ENCODE results near the gene TUSC2. TPM values are rescaled to one million over a fixed set of nuclear protein-coding genes. Genes with fewer than 3 reads are reported as not detected.

The TUSC2 gene
- total and polyA plus RNA-seq, 2 experiments from 2014 or later = 30.0 to 45.6 TPM

DNA sequence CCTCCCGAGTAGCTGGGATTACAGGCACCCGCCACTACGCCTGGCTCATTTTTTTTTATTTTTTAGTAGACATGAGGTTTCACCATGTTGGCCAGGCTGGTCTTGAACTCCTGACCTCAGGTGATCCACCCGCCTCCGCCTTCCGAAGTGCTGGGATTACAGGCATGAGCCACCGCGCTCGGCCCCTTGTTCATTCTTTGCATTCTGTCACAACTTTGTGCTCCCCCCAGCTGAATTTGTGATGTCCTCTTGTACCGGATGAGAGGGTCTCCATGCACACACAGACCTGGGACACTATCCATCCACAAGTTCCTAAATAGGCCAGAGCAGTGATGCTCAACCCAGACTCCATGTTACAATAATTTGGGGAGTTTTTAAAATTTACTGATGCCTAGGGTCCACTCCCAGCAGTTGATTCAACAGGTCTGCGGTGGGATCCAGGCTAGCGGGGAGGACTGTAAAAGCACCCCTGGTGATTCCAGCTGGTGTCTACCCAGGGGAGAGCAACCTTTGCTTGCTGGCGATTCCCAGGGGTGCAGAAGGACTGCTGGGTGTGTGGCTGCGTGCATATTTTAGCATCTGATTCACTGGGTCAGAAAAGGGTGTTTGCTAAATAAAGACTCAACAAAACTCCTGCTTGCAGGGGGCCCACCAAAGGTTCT is 11.6 kb upstream of the TUSC2 start:
- 92% methylated on average over 14 of the region's 14 CpGs for WGBS (ENCODE audit: low lambda C conversion rate, missing lambda C conversion rate)
- Histone ChIP-seq H3K9me2 (replicated peaks; ENCODE audit: insufficient read depth) (no peaks in the 10 kb centered on the region), H2AFZ (no peak overlapping the region), H3K4me3 (no peak overlapping the region), H3K9me3 (ENCODE audit: low read depth) (no peaks in the 10 kb centered on the region), H3K4me2 (no peak overlapping the region), H3K4me1 (ENCODE audit: insufficient read depth) (peaks cover 34% of the 10 kb centered on the region), H4K20me1 (ENCODE audit: insufficient read depth, poor library complexity, severe bottlenecking) (no peaks in the 10 kb centered on the region), H3K79me2 (peaks cover 20% of the 10 kb centered on the region), H3K36me3 (replicated peaks; ENCODE audit: insufficient read depth, low read depth) (no peaks in the 10 kb centered on the region), H3K27ac (no peak overlapping the region), H3K27me3 (peaks cover 25% of the 10 kb centered on the region)
- DNase-seq (ENCODE audit: low spot score) = no peak
- TF ChIP-seq EZH2phosphoT487 (IDR thresholded peaks at IDR 0.05; ENCODE audit: low read depth, severe bottlenecking, unreplicated experiment) (no peak), EZH2 (IDR thresholded peaks at IDR 0.05; ENCODE audit: borderline replicate concordance) (no peak)
- TF ChIP-seq, protein P1, sequence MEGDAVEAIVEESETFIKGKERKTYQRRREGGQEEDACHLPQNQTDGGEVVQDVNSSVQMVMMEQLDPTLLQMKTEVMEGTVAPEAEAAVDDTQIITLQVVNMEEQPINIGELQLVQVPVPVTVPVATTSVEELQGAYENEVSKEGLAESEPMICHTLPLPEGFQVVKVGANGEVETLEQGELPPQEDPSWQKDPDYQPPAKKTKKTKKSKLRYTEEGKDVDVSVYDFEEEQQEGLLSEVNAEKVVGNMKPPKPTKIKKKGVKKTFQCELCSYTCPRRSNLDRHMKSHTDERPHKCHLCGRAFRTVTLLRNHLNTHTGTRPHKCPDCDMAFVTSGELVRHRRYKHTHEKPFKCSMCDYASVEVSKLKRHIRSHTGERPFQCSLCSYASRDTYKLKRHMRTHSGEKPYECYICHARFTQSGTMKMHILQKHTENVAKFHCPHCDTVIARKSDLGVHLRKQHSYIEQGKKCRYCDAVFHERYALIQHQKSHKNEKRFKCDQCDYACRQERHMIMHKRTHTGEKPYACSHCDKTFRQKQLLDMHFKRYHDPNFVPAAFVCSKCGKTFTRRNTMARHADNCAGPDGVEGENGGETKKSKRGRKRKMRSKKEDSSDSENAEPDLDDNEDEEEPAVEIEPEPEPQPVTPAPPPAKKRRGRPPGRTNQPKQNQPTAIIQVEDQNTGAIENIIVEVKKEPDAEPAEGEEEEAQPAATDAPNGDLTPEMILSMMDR (IDR thresholded peaks at IDR 0.05; ENCODE audit: poor library complexity) = no peak

- no peak overlapping the region for H3K4me2 ChIP-seq
These were observed 10.9 kb upstream of the TUSC2 start for GRCh38 chr3:50338965-50339364.

GRCh38 chr3:50337175-50337861 is 9.3 kb upstream of the TUSC2 start:
- TF ChIP-seq EZH2 (IDR thresholded peaks at IDR 0.05; ENCODE audit: borderline replicate concordance) = no peak
- TF ChIP-seq, protein P1 (IDR thresholded peaks at IDR 0.05; ENCODE audit: poor library complexity) = no peak
- no peak for TF ChIP-seq EZH2phosphoT487 (IDR thresholded peaks at IDR 0.05; ENCODE audit: low read depth, severe bottlenecking, unreplicated experiment)
- peak; percentile 99 for DNase-seq (ENCODE audit: low spot score)
- peaks cover 25% of the 10 kb centered on the region for H3K27me3 ChIP-seq
- H3K9me3 ChIP-seq (ENCODE audit: low read depth) = no peaks in the 10 kb centered on the region
- peaks cover 3% of the 10 kb centered on the region for H4K20me1 ChIP-seq (ENCODE audit: insufficient read depth, poor library complexity, severe bottlenecking)
- H3K27ac ChIP-seq = peak overlapping the region; percentile 92
- no peaks in the 10 kb centered on the region for H3K36me3 ChIP-seq (replicated peaks; ENCODE audit: insufficient read depth, low read depth)
- peaks cover 41% of the 10 kb centered on the region for H3K79me2 ChIP-seq
- H3K4me3 ChIP-seq = peak overlapping the region; percentile 63
- peak overlapping the region; percentile 69 for H2AFZ ChIP-seq
- H3K4me1 ChIP-seq (ENCODE audit: insufficient read depth) = peaks cover 34% of the 10 kb centered on the region
- WGBS (ENCODE audit: low lambda C conversion rate, missing lambda C conversion rate) = under 1% methylated on average over 68 of the region's 79 CpGs
- no peaks in the 10 kb centered on the region for H3K9me2 ChIP-seq (replicated peaks; ENCODE audit: insufficient read depth)
- peak overlapping the region; percentile 93 for H3K4me2 ChIP-seq

More at GRCh38 chr3:50338965-50339364, 10.9 kb upstream of the TUSC2 start:
- WGBS (ENCODE audit: low lambda C conversion rate, missing lambda C conversion rate) = 84% methylated on average over 5 of the region's 5 CpGs
- no peak overlapping the region for H3K4me3 ChIP-seq
- peaks cover under 1% of the 10 kb centered on the region for H4K20me1 ChIP-seq (ENCODE audit: insufficient read depth, poor library complexity, severe bottlenecking)
- peaks cover 27% of the 10 kb centered on the region for H3K79me2 ChIP-seq
- no peaks in the 10 kb centered on the region for H3K9me2 ChIP-seq (replicated peaks; ENCODE audit: insufficient read depth)
- TF ChIP-seq EZH2 (IDR thresholded peaks at IDR 0.05; ENCODE audit: borderline replicate concordance) (no peak), EZH2phosphoT487 (IDR thresholded peaks at IDR 0.05; ENCODE audit: low read depth, severe bottlenecking, unreplicated experiment) (no peak)
- TF ChIP-seq, protein P1 (IDR thresholded peaks at IDR 0.05; ENCODE audit: poor library complexity) = no peak
- peaks cover 25% of the 10 kb centered on the region for H3K27me3 ChIP-seq
- H3K27ac ChIP-seq = no peak overlapping the region
- no peak for DNase-seq (ENCODE audit: low spot score)
- no peaks in the 10 kb centered on the region for H3K9me3 ChIP-seq (ENCODE audit: low read depth)
- peaks cover 34% of the 10 kb centered on the region for H3K4me1 ChIP-seq (ENCODE audit: insufficient read depth)
- no peak overlapping the region for H2AFZ ChIP-seq
- H3K36me3 ChIP-seq (replicated peaks; ENCODE audit: insufficient read depth, low read depth) = no peaks in the 10 kb centered on the region

Measured in hepatocyte (in vitro differentiated cells).